DMS53 treated with DMSO at 0.1 percent for 48 hours (cell line): ENCODE results near the gene PKD2L1.
"Not testable (repeated sequence)": the region's sequence is repeated elsewhere in the genome, so short reads cannot be mapped to it uniquely, and the experiment has no call there.

ENCODE experiments used
- DNase-seq: peaks from one replicate; lab custom pipeline; 2025; ENCODE audit not compliant: unreplicated experiment; lab: John Stamatoyannopoulos, UW

Gene PKD2L1

DNA sequence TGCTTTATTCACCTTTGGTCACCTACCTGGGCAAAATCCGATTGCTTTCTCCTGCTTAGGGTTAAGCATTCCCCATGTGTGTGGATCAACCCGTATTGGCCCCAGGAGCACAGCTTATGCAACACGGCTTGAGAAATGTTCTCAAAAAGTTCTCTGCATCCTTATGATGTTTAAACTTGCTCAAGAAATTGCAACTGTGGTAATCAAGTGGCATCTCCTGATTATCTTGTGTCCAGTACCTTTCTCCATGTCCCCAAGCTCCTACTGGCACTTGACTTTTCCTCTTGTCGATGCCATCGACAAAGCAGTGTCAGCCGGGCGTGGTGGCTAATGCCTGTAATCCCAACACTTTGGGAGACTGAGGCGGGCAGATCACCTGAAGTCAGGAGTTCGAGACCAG, 4.7 kb upstream of the PKD2L1 start:
- no peak for DNase-seq

DNA sequence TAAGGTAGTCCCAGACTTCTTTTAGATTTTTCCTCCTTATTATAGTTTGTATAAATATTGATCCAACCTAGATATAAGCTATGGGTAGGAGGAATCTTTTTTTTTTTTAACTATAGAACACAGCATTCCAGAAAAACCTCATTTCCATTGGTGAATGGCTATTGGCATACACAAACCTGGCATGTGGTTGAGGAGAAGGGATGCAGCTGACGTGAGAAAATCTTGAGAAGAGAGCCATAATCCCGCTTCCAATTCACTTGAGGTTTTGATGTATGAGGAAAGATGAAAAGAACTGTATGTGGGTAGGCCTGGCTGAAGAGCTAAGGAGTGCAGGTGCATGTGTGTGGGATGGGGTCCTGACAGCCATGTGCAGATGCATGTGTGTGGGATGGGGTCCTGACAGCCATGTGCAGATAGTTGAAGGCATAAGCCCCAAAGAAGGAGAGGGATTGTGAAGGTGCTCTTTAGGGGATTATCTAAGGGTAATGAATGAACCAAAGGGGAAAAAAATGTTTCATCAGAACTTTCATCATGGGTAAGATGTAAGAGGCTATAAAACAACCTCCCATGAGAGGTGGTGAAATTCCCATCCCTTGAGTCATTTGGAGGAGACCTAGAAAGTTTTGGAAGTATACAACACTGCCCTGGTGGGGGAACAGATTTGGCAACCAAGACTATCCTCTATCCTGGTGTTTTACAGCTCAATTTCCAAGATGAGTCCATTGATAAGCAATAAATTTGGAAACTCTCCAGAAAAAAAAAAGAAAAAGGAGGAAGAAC, 3.8 kb upstream of the PKD2L1 start:
- no peak for DNase-seq

DNA sequence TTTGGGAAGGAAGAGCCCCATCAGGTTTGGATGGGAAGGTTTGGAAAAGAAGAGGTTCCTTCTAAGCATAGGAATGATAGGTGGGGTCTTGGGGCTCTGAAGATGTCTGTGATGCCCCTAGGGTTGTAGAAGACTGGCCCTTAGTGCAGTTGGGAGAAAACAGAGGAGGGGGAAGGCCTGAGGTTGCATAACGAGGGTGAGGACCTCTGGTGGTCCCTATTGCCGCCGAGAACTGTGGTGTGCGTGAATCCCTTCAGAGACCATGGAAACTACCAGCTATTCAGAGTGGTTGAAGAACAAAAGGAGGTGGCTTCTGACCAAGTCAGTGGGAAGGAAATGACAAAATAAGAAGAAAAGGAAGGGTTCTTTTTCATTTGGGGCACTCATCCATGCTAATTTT, 3.1 kb upstream of the PKD2L1 start:
- no peak for DNase-seq

DNA sequence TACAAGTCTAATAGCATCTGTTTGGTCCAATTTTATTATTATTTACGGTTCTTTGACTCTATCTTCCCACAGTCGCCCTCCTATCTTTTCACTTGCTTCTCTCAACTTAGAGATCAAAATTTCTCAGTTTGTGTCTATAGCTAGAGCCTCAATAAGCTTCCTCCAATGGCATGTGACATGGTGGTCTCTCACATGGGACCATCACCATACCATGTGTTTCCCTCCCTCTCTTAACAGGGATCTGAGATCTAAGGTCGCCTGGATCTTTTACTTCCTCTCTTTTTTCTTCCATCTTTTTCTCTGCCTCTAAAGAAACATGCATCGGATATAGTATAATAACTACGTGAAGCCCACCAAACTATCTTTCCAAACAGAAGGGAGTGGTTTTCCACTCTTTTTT, 1.8 kb downstream of the PKD2L1 start:
- DNase-seq: no peak

DNA sequence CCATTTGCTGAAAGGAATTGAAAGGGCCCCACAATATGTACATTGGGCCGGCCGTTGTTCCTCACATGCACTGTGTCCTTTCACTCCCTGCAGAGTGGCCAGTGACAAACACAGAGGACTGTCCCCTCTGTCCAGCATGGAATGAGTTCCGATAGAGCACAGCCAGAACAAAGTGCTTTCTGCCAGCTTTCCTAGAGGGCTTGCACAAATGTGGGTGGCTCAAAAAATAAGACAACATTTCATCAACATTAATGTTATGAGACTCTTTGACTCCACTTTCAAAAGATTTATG, 2.4 kb downstream of the PKD2L1 start:
- DNase-seq: no peak

- DNase-seq: no peak
Observed at GRCh38 chr10:100327007-100327717, 2.9 kb downstream of the PKD2L1 start.

DNA sequence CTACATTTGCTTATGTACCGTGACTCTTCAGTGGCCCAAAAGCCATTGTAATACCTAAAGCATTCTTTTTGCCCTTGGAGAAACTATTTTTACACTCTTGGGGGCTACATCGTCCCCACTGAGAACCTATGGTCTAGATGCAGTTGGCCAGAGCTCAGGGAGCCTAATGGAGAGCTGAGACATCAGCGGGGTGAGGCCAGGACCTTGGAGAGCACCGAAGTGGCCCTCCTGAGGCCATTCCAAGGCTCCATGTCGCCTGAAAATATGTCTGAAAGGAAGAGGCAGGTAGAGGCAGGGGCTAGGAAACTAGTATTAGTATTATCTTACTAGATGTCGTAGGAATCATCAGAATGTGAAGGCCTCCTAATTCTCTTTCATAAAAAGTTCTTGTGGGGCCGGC, 4.9 kb downstream of the PKD2L1 start:
- no peak for DNase-seq

DNA sequence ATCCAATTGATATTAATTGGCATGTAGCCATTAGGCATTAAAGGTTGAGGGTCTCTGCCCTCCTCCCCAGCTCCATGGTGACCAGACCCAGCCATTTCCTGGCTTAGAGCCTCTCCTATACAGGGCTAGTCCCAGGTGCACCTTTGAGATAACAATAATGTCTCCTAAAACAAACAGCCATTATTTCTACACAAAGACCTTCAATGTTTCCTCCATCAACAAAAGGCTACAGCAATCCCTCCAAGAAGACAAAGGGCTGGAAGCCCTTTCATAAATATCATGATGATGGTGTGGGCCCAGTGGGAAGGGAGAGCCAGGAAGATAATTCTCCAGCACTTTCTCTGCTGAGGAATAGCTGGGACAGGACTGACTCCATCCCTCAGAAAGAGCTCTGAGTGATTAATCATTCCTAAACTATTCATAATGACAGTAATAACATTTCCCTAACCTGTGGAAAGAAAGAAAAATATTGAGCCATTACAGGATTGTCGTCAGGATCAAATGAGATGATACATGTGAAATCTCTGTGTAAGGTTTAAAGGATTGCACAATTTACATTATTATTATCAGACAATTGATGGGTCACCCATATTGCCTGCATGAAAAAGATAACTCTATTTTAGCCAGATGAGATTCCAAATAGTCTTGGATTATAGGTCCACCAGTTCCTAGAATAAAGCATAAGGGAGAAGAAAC, 10.2 kb downstream of the PKD2L1 start:
- DNase-seq: no peak

DNA sequence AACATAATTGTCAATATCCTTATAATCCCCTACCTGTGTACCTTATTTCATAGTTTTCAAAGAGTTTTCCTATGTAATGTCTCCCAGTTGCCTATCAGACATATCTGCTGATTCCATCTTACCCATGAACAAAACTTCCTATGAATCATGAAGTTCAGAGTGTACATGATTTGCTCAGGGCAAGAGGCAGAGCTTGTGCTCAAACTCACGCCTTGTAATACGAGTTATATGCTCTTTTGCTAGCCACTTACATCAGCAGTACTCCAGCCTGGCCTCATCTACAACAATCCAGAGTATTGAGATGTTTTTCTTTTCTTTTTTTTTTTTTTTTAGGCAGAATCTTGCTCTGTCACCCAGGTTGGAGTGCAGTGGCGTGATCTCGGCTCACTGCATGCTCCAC, 11.8 kb downstream of the PKD2L1 start:
- DNase-seq: no peak

- DNase-seq: no peak
Observed at GRCh38 chr10:100315615-100316014, 14.4 kb downstream of the PKD2L1 start.

DNA sequence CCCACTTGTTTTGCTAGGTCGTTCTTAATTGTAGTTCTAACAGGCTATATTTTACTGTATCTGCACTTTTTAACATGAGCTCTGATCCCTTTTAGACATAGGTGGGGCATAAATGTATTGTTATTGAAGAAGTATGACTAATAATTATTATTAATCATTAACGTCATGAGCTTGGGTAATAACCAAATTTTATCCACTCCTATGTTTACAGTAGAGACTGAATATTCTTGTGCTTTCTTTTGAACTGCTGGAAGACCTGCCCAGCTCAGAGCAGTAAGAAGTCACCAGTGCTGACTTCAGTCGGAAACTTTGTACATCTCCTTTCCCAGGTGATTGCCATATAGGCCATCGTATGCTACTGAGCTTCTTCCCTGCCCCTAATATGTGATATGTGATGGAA, 18.7 kb downstream of the PKD2L1 start:
- DNase-seq: no peak

DNA sequence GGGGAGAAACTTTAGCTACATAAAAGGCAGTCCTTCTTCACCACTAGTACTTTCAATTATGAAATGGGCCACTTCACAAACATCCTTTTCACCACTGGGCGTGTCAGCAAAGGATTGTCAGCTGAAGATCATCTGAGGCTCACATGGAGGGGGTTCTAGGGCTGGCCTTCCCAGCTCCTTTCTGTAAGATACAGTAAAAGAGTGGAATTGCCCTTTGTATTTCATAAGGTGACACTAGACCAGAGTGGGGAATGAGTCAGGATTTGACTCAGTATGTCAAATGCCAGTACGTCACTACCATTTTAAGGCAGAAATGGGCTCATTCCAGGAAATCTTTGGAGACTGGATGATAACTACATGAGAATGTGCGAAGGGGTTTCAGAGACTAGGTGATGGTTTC, 22.3 kb downstream of the PKD2L1 start:
- no peak for DNase-seq

DNA sequence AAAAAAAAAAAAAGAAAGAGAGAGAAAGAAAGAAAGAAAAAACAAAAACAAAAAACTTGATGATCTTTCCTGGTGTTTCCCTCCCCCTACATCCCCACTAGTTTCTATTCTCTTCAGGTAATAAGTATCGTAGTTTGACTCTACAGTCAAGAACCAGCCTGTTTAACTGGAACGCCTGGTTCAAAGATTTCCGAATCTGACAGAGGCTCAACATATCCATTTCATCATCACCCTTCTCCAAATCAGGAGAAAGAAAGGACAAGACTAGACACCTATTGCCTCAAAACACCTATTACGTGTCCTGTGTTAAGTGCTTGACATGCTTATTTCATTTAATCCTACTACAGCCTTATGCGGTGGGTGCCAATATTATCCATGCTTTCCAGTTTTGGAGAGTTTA, 23.2 kb downstream of the PKD2L1 start:
- no peak for DNase-seq

- DNase-seq: no peak
Observed at GRCh38 chr10:100304414-100304813, 25.6 kb downstream of the PKD2L1 start.

DNA sequence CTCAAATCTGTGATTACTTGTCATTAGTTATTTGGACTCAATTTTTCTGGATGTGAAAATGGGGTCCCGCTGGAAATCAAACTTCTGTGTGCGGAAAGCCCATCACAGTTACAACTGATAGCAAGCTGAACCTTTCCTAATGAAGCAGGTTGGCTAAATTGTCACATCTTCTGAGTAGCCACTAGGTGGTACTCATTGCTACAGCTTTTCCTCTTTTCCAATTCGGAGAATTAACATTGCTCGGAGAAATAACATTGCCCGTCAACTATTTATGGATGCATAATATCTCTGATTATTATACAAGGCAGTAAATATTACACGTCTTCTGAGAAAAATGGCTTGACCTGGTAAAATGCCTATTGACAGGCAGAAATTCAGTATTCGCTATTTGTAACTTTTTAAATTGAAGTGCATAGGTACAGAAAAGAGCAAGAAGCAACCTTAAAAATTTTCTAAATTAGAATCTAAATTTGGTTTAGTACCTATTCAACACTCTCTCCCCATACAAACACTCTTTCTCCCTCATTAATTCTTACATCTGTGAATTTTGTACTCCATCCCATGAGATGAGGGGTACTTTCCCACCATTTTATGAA, 26.2 kb downstream of the PKD2L1 start:
- peak; percentile 50 for DNase-seq

- peak; percentile 6 for DNase-seq
Observed at GRCh38 chr10:100301123-100301522, 28.9 kb downstream of the PKD2L1 start.

DNA sequence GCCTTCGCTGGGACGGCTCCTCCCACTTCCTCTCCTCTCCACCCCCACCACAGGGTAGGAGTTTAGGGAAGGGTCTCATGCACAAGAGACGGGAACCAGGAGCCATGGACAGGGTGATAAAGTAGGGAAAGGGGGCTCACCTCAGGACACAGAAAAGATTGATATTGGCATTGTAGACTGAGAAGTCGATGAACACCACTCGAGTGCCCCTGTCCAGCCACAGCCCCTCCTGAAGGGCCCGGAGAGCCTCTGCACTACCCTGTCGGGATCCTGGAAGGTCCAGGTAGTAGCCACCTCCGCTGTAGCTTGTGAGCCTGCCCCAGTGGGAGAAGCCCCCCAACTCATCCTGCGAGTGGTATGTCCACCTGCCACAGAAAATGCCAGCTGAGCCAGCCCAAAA, 32.8 kb downstream of the PKD2L1 start:
- no peak for DNase-seq

GRCh38 chr10:100293066-100293465, 37.0 kb downstream of the PKD2L1 start:
- no peak for DNase-seq

GRCh38 chr10:100292300-100292699, 37.7 kb downstream of the PKD2L1 start:
- not testable (repeated sequence) for DNase-seq

DNA sequence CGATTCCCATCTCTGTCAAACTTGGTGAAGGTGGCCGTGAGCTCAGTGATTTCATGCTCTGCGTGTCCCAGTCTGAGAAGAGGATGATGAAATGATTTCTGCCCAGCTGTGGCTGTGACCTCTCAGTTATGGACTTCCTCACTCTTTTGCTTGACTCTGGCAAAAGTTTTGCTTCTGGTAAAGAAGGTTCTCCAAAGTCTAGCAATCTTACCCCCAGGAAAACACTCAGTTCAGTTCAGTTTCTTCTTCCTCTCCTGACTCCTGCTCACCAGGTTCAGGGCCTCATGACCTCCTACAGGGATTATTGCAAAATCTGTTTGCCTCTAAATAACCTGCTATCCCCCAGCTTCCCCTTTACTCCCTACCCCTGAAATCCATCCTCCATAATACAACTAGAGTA, 38.7 kb downstream of the PKD2L1 start:
- no peak for DNase-seq

GRCh38 chr10:100289641-100290040, 40.4 kb downstream of the PKD2L1 start:
- DNase-seq: no peak

GRCh38 chr10:100288196-100288595, 41.8 kb downstream of the PKD2L1 start:
- DNase-seq: no peak
